Adipocyte (in vitro differentiated cells): ENCODE data around the gene DAAM1.

Experiments used
- DNase-seq: peaks from one replicate; pipeline ENCODE4 v3.0.0-alpha.2; 2015; ENCODE audit warnings: low read depth
- H3K27me3 ChIP-seq: replicated peaks from 2 replicates; pipeline ENCODE4 v1.7.0; 2013; ENCODE audit warnings: mild to moderate bottlenecking, low read length, moderate library complexity; ENCODE audit not compliant: control insufficient read depth, insufficient read depth
- H3K36me3 ChIP-seq: 2 replicates; pipeline ENCODE4 v1.7.0; 2013; ENCODE audit warnings: low read length, mild to moderate bottlenecking, moderate library complexity; ENCODE audit not compliant: control insufficient read depth, insufficient read depth, severe bottlenecking
- H3K4me1 ChIP-seq: 2 replicates; pipeline ENCODE4 v1.7.0; 2013; ENCODE audit warnings: mild to moderate bottlenecking, low read length, moderate library complexity; ENCODE audit not compliant: control insufficient read depth, insufficient read depth
- H3K4me3 ChIP-seq: 2 replicates; pipeline ENCODE4 v1.7.0; 2013; ENCODE audit warnings: mild to moderate bottlenecking, low read length, moderate library complexity
- H3K9ac ChIP-seq: 2 replicates; pipeline ENCODE4 v1.7.0; 2013; ENCODE audit warnings: mild to moderate bottlenecking, low read length, moderate library complexity
- H3K9me3 ChIP-seq: 2 replicates; pipeline ENCODE4 v1.7.0; 2013; ENCODE audit warnings: mild to moderate bottlenecking, low read length, moderate library complexity; ENCODE audit not compliant: control insufficient read depth

DAAM1 gene

GRCh38 chr14:59246566-59246965, 58.1 kb downstream of the DAAM1 start:
- H3K4me3 ChIP-seq, result no peak overlapping the region
- DNase-seq, result no peak
- peaks cover 6% of the 10 kb centered on the region for H3K4me1 ChIP-seq
- H3K27me3 ChIP-seq, result no peaks in the 10 kb centered on the region
- H3K9me3 ChIP-seq, result no peaks in the 10 kb centered on the region
- no peak overlapping the region for H3K9ac ChIP-seq
- H3K36me3 ChIP-seq, result no peaks in the 10 kb centered on the region

GRCh38 chr14:59247801-59248584, 59.5 kb downstream of the DAAM1 start:
- no peak for DNase-seq
- no peak overlapping the region for H3K9ac ChIP-seq
- peaks cover 17% of the 10 kb centered on the region for H3K4me1 ChIP-seq
- H3K36me3 ChIP-seq, result no peaks in the 10 kb centered on the region
- no peaks in the 10 kb centered on the region for H3K9me3 ChIP-seq
- no peak overlapping the region for H3K4me3 ChIP-seq
- no peaks in the 10 kb centered on the region for H3K27me3 ChIP-seq

- DNase-seq, result no peak
Observed at GRCh38 chr14:59249029-59249428, 60.6 kb downstream of the DAAM1 start.

GRCh38 chr14:59251811-59252771, 63.6 kb downstream of the DAAM1 start:
- Histone ChIP-seq H3K4me3 (no peak overlapping the region), H3K4me1 (peaks cover 49% of the 10 kb centered on the region), H3K27me3 (no peaks in the 10 kb centered on the region), H3K9me3 (no peaks in the 10 kb centered on the region), H3K9ac (no peak overlapping the region), H3K36me3 (no peaks in the 10 kb centered on the region)
- DNase-seq, result no peak

More at GRCh38 chr14:59249029-59249428, 60.6 kb downstream of the DAAM1 start:
- Histone ChIP-seq H3K4me1 (peaks cover 28% of the 10 kb centered on the region), H3K27me3 (no peaks in the 10 kb centered on the region), H3K36me3 (no peaks in the 10 kb centered on the region), H3K9me3 (no peaks in the 10 kb centered on the region), H3K4me3 (no peak overlapping the region), H3K9ac (no peak overlapping the region)

GRCh38 chr14:59252772-59253500, 64.5 kb downstream of the DAAM1 start:
- Histone ChIP-seq H3K27me3 (no peaks in the 10 kb centered on the region), H3K4me3 (no peak overlapping the region), H3K9ac (peak overlapping the region; percentile 53), H3K9me3 (no peaks in the 10 kb centered on the region), H3K36me3 (no peaks in the 10 kb centered on the region), H3K4me1 (peaks cover 49% of the 10 kb centered on the region)
- peak; percentile 44 for DNase-seq

- H3K36me3 ChIP-seq, result no peaks in the 10 kb centered on the region
- H3K4me3 ChIP-seq, result no peak overlapping the region
- peak overlapping the region; percentile 53 for H3K9ac ChIP-seq
- DNase-seq, result peak; percentile 32
- no peaks in the 10 kb centered on the region for H3K9me3 ChIP-seq
- no peaks in the 10 kb centered on the region for H3K27me3 ChIP-seq
- peaks cover 43% of the 10 kb centered on the region for H3K4me1 ChIP-seq
Observed at GRCh38 chr14:59253527-59253926, 65.1 kb downstream of the DAAM1 start.

GRCh38 chr14:59254146-59254910, 65.9 kb downstream of the DAAM1 start:
- H3K9me3 ChIP-seq, result no peaks in the 10 kb centered on the region
- H3K27me3 ChIP-seq, result no peaks in the 10 kb centered on the region
- H3K4me3 ChIP-seq, result peak overlapping the region; percentile 59
- H3K36me3 ChIP-seq, result no peaks in the 10 kb centered on the region
- H3K4me1 ChIP-seq, result peaks cover 43% of the 10 kb centered on the region
- DNase-seq, result peak; percentile 95
- H3K9ac ChIP-seq, result peak overlapping the region; percentile 72

GRCh38 chr14:59254911-59255545, 66.6 kb downstream of the DAAM1 start:
- peak; percentile 80 for DNase-seq
- Histone ChIP-seq H3K9ac (peak overlapping the region; percentile 72), H3K27me3 (no peaks in the 10 kb centered on the region), H3K9me3 (no peaks in the 10 kb centered on the region), H3K36me3 (no peaks in the 10 kb centered on the region), H3K4me3 (peak overlapping the region; percentile 59), H3K4me1 (peaks cover 43% of the 10 kb centered on the region)

GRCh38 chr14:59256331-59256730, 67.9 kb downstream of the DAAM1 start:
- DNase-seq, result no peak
- H3K4me3 ChIP-seq, result no peak overlapping the region
- H3K27me3 ChIP-seq, result no peaks in the 10 kb centered on the region
- H3K9ac ChIP-seq, result no peak overlapping the region
- H3K4me1 ChIP-seq, result peaks cover 43% of the 10 kb centered on the region
- H3K36me3 ChIP-seq, result no peaks in the 10 kb centered on the region
- H3K9me3 ChIP-seq, result no peaks in the 10 kb centered on the region

- Histone ChIP-seq H3K9me3 (no peaks in the 10 kb centered on the region), H3K27me3 (no peaks in the 10 kb centered on the region), H3K4me3 (no peak overlapping the region), H3K4me1 (no peaks in the 10 kb centered on the region), H3K9ac (no peak overlapping the region), H3K36me3 (peaks cover 16% of the 10 kb centered on the region)
- no peak for DNase-seq
Observed at GRCh38 chr14:59261334-59261733, 72.9 kb downstream of the DAAM1 start.
